ENCODE data around the gene SEMA3C.

SEMA3C gene

GRCh38 chr7:80731281-80731680, 187.6 kb downstream of the SEMA3C start:
- no peak for DNase-seq

- no peak for DNase-seq
Observed at GRCh38 chr7:80729591-80730320, 189.1 kb downstream of the SEMA3C start.

GRCh38 chr7:80726666-80727065, 192.2 kb downstream of the SEMA3C start:
- no peak for DNase-seq

GRCh38 chr7:80725181-80725611, 193.7 kb downstream of the SEMA3C start:
- no peak for DNase-seq

DNA sequence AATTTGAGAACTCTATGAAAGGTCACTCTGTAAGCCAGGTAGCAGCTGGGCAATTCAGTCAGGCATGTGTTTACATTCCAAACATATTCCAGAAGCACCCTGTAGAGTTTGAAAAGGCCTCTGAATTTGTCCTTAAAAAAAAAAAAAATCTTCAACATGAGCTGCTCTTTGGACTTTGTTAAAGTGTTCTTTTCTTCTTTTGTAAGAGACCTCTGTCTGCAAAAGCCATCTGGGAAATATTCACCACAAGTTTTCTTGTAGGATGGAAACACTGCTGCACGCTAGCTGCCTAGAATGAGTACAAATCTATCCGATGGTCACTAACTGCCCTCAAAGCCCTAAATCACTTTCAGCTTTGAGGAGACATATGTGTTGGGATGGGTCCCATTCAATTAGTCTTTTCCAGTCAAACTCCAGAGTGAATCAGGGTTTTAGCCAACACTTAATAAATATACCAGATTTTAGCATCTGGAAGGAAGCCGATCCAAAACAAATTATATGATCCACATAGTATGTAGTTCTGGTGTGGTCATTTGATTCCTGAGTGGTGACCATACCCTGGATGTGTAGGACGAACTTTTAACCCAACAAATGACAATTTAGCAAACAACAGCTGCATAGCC, 194.5 kb downstream of the SEMA3C start:
- no peak for DNase-seq

- no peak for DNase-seq
Observed at GRCh38 chr7:80722616-80723195, 196.1 kb downstream of the SEMA3C start.

- DNase-seq, result peak; percentile 61
Observed at GRCh38 chr7:80721883-80722615, 196.8 kb downstream of the SEMA3C start.

DNA sequence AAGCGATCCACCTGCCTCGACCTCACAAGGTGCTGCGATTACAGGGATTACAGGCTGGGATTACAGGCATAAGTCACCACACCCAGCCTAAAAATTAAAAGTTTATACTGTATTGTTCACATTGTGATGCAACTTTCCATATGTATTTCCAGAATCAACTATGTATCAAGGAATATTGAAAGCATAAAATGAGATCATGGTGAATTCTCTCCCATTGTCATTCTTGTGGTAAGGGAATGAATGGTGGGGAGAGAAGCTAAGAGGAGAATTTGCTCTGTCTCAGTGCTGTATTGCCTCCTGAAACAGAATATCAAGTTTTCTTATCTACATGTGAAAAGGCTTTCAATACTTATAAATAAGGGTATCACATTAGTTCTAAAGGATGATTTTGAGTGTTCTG, 198.7 kb downstream of the SEMA3C start:
- DNase-seq, result no peak

DNA sequence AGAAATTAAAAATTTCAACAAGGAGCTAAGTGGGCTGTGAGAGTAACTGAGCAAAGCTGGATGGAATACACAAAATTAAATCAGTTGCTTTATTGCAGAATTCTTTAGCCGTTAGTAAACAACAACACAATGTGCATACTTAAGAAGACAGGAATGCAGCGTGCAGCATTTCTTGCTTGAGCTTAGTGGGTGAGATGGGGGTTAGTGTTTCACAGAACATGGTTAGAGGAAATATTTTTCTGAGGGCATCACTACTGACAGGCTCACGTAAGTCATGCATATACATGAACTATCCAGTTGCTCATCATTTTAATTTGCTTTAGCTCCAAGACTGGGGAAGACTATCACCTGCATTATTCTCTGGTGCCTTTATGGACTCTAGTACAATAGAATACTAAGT, 199.6 kb downstream of the SEMA3C start:
- no peak for DNase-seq

DNA sequence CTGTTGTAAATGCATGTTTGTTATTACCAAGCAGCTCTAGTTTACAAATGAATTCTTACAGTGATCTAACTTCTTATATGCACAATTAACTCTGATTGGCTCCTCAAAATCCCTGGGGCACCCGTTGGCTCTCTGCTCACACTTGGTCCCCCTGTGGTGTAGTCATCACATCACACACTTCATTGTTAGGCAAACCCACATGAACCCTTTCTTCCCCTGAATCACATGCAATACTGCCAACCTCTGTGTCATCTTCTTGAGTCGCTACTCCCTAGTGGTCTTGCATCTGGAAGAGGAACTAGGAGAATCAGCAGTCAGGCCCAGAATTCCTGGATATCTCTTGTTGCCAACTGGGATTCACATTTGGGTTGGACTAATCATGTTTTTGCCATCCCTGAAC, 207.3 kb downstream of the SEMA3C start:
- DNase-seq, result no peak

- DNase-seq, result peak; percentile 86
Observed at GRCh38 chr7:80708123-80708522, 210.7 kb downstream of the SEMA3C start.

- DNase-seq, result no peak
Observed at GRCh38 chr7:80707318-80707717, 211.5 kb downstream of the SEMA3C start.

GRCh38 chr7:80705130-80705781, 213.6 kb downstream of the SEMA3C start:
- DNase-seq, result no peak

DNA sequence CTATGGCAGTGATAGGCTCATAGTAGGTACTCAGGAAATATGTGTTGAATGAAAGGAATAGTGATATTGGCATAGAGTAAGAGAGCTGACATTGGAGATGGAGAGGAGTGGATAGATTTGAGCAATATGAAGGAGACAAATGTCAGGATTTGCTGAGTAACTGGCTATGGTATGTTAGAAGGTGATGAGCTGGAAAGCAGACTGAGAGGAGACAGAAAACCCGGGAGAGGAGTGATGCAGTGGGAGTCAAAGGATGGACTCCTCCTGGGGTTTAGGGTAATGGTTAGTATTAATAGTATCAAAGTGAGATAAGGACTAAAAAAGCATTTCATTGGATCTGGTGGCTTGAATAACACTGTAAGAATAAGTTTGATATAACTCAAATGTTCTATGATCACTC, 215.6 kb downstream of the SEMA3C start:
- no peak for DNase-seq

GRCh38 chr7:80699721-80700256, 219.1 kb downstream of the SEMA3C start:
- no peak for DNase-seq

GRCh38 chr7:80699045-80699638, 219.7 kb downstream of the SEMA3C start:
- no peak for DNase-seq

Measured in SIG-M5 (cell line).